GM19238 (cell line): ENCODE measurements around the gene TLCD1.

Experiments
- DNase-seq: peaks from one replicate; pipeline ENCODE4 v3.0.0; 2011; ENCODE audit warnings: low spot score; ENCODE audit not compliant: insufficient read length

TLCD1 gene

DNA sequence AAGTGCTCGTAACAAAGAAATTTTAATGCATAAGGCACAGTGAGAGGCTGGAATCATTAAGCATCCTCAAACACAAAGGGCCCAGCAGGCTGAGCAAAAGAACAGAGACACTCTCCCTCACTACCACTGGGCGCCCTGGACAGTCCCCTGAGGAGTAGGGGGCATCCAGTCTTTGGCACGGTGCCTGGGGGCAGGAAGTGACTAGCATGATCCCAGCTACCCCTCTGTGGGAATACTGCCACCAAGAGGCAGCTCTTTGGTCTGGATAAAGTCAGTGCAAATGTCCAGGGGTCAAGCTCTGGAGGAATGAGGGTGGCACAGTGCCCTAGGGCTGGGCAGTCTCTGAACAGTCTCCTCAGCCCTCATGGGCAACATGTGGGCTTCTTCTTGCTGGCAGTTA is 11.8 kb downstream of the TLCD1 start:
- DNase-seq: no peak

DNA sequence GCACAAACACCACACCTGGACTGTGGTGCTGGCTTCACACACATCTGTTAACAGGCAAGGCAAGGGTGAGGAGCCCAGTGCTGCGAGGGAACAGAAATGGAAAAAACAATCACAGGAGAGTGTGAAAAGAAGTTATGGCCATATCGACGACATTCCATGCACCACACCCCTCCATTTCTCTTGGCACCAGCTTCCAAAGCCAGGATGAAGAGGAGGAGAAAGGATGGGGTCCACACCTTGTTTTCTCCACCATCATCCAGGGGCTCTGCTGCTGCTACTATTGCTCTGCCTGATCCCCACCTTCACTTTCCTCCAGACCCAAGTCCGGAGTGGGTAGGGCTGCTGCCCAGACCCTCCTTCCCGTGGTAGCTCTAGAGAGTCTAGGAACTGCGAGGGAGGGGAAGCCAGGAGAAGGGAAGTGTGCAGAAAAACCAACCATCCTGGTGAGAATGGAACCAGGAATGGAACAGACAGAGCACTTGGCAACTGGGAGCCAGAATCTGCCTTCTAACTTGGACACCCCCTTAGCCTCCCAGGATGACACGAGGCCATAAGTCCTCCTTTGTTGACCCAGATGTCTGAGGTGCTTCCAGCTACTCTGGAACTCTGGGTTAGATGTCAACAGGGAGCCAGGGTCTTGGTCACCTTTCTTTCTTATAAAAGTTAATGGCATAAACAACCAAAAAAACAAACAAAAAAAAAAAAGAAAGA is 13.2 kb downstream of the TLCD1 start:
- no peak for DNase-seq

DNA sequence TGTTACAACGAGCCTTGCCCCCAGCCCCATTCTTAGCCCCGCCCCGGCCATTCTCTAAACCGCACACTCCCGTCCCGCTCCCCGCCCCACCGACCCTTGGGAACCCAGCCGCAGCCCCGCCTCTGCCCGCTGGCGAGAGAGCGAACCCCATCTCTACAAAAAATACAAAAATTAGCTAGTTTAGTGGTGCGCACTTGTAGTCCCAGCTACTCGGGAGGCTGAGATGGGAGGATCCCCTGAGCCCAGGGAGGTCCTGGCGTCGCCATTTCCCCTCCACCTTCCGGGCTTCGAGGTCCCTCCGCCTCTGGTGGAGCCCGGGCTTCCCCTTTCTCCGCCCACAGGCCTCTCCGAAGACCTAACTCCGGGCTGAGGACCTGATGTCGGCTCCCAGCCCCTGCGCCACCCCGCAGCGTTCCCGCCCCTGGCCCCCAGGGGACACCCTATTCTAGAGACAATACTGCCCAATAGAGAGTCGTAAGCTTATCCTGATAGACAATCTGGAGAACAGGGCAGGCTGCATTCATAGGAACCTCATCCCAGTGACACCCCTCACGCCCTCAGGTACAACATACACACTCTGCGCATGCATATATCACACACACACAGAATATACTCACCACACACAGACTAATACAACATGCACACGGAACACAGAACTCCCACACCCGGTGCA is 13.9 kb downstream of the TLCD1 start:
- DNase-seq: peak; percentile 75

DNA sequence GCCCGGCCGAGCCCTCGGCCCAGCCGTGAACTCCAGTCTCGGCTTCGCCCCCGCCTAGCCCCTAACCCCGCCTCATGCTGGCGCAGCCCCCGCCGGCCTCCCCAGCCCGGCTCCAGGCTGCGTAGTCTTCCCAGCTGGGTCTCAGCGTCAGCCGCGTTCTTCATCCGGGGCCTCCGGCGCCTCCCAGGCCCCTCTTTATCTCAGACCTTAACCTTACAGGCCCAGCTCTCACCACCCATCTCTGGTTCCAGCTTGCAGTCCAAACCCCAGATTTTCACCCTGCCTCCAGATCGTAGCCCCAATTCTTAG is 14.4 kb downstream of the TLCD1 start, which contains the start of gene PROCA1:
Gene PROCA1 (minus strand): TSS at position 166 of the 309 bp plus-strand sequence. CDS start 228 bp downstream, outside the sequence.
- DNase-seq: no peak

DNA sequence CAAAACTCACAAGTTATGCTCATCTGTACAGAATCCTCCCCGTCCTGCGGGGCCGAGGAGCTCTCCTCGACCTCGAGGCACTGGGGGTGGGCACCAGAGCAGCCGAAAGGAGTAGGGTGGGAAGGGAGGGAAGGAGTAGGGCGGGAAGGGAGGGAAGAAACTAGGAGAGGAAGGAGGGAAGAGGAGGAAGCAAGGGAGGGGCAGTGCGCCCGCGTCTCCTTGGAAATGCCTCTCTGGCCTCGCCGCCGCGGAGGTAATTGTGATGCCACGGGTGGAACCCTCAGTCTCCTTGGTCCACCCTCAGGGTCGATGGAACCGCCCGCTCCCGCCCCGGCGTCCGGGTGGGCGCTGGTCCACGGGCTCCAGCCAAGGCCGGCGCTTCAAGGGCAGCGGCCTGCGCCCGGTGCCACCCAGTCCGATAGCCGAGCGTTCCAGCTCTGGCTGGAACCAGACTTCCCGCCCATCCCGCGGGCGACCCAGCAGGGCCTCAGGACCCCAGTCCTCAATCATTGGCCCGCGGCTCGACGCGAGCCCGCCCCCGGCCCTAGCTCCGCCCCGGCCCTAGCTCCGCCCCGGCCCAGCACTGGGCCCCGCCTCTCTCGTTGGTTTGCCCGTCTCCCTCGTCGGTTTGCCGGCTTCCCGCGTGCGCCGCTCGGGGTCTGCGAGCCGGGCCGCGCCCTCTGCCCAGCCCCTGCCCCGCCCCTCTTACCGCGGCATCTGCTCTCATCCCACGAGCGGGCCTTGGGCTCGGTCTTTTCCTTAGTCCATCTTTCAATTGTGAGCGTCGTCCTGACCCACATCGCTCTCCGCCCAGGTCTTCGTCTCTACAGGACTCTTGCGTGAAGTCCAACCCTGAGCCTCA is 14.9 kb downstream of the TLCD1 start:
- peak; percentile 93 for DNase-seq

DNA sequence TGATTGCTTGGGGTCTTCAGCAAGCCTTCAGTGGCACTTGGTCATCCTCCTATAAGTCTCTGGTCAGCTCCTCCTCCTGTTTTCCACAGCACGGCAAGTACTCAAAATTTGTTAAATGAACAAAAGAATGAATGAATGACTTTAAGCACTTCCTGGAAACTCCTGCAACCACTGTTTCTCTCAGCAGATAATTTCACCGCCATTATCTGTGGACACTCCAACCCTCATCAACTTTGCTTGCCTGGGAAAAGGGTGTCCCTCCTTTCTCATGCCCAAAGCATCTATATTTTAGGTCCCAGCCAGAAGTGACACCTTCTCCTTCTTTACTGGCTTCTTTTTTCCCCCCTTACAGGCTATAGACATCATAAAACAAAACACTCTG is 18.7 kb downstream of the TLCD1 start:
- no peak for DNase-seq

DNA sequence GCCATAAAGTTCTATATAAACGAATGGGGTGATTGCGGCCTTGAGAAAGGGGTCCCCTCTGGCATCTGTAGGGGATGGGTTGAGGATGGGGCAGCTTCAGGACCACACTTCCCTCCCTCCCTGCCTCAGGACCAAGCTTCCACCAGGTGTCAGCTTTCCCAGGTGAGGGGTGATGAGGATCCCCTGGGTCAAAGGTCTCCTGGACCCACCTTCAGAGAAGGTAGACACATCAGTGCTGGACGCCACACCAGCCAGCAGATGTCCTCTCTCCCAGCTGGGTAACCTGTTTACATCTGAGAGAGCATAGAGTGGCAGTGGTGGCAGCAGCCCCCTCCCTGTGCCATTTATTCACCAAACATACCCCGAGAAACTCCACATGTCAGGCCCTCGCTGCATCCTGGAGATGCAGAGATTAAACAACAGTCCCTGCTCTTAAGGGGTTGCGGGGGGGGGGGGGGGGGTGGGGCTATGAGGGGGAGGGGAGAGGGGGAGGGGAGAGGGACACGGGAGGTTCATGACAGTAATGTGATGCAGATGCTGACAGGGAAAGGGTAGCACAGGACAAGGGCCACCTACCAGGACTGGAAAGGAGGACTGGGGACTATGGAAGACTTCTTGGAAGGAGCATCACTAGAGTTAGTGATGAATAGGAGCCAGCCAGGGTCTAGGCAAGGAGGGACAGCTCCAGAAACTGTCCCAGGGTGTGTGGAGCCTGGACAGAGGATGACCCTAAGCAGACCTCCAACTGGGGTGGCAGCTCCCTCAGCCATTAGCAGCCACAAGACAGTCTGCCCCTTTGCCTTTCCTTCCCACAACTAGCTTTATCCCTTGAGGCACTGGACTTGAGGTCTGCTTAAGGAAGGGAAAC is 19.3 kb downstream of the TLCD1 start:
- DNase-seq: no peak

DNA sequence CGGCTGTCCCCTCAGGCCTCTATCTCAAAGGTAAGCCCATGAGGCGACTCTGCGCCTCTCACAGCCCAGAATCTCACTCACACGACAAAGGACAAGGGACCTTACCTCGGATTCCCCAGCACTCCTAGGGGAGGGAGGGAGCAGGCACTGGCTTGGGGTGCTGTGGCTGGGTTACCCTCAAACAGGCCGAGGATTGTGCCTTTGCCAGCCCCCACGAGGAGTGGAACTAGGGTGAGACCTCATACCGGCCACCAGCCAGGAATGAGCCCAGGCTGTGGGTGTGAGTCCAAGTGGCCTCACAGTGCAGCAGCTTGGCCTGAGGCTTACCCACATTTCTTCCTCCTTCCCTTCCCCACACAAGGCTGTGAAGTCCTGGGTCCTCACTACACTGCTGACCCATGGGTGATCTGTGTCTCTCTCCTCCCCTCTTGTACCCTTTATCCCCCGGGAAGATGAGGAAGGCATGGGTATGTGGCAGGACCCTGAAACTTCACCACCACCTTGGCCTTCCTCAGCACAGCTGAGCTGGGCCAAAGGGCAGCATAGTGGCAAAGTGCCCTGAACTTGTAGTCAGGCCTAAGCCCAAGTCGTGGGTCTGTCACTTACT is 20.2 kb downstream of the TLCD1 start:
- DNase-seq: no peak

DNA sequence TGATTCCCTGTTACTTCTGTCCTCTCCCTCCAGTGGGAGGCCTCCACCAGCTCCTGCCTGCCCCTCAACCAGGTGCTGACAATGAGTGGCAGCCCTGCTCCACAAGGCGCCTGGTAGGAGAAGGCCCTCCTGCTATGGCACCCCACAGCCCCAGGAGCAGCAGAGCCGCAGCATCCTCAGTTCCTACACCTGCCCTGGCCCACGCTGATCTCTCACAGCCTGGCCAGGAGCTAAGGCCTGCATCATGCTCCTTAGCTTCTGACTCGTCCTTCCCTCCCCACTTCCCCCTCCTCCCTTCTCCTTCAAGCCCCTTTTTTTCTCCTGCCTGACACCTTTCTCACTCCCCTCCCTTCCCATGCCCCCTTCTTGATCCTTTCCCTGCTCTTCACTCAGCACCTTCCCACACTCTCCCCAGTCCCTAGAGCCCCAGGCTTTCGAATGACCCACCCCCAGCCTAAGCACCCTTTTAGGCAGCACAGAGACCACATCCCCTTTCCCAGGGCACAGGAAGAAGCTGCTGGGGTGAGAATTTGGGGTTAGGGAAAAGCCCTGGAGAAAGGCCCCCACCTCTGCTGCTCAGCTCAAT is 20.9 kb downstream of the TLCD1 start:
- no peak for DNase-seq

DNA sequence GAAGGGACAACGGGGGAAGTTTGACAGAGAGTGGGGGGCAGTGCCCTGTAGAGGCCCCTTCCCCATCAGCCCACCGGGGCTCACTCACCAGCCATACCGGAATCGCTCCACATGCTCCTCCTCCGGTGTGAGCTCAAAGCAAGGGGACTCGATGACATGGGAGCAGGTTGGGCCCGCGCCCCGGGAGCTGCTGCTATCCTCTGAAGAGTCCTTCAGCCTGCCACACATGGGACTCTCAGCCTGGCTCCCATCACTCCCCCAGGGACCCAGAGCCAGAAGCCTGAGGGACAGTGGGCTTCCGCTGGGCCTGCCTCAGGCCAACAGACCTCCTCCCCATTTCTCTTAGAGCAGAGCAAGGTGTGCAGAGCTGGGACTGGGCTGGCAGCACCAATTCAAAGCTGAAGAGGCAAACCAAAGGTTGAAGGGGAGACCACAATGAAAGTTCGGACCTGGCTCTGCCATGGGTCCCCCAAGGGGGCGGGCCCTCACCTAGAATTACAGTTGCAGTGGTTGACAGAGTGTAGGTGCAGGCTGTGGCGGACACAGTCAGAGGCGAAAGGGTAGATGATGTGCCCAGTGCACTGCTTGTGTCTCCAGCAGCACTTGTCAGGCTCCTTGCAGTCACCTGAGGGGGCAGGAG is 21.7 kb downstream of the TLCD1 start:
- DNase-seq: no peak

DNA sequence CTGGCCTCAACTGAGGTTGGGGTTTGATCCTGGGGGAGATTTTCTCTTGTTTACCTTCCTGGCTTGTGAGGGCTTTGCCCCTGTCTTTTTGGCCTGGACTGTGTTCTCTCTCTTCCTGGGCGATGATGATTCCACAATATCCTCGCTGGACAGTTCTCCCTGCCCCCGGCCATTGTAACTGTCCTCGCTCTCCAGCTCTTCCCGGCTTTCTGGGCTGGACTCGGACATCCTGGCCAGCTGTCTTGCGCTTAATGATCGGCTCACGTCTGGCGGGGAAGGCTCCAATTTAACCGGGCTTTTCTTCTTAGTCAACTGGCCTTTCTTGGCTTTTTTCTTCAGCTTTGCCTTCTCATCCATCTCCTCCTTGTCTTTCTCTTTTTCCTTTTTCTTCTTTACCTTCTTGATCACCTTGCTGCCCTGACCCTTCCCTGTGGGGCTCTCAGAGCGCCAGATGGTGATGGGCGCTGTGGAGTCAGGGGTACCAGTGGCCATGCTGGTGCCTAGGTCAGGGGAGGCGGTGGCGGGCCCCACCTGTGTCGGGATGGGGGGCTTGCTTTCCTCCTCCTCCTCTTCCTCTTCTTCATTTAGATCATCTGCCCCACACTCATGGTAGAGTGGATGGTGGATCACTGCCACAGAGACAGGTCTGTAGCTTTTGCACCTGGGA is 22.3 kb downstream of the TLCD1 start:
- no peak for DNase-seq

DNA sequence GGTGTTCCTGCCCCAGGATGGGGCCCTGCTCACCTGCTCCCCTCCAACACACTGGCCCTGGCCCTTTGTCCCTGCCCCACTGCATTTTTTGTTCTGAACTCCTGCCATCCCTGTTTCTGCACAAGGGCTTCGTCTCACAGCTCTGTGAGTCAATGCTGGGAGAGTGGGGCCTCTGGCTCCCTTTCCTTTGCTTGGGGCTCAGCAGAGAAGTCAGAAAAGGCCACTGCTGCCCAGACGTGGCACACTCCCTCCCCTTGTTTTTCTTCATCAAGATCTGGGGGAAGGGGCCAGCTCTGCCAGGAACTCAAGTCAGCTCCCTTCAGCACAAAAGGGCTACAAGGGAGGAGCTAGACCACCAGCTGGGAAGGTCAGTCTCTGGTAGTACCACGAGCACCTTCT is 23.3 kb downstream of the TLCD1 start:
- DNase-seq: no peak

DNA sequence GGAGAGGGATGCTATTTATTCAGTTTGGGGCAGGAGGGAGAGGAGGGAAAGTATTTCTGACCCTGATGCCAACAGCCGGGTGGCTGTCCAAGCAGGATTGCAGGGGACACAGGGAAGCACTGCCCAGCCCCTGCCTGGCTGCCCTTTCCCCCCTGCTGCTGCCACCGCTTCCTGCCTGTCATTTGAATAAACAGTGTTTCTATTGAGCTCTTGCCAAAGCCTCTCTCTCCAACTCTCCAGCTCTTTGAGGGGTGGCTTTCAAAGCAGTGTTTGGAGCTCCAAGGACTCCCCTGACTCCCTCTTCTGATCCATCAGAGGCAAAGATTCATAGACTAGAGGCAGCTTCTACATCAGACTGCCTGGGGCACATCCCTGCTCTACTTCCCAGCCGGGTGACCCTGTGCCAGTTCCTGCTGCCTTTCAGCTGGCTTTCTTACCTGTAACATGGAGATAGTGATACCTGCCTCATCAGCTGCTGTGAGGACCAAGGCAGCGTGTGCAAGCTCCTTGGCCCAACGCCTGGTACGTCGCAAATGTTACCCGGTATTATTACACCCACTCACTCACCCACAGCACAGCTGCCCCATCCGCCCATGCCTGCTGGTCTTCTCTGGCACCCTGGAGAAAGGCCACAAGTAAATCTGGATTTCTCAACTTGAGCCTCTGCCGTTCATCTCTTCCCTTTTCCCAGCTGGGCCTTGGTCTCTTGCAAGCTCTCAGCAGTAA is 23.8 kb downstream of the TLCD1 start:
- DNase-seq: no peak

DNA sequence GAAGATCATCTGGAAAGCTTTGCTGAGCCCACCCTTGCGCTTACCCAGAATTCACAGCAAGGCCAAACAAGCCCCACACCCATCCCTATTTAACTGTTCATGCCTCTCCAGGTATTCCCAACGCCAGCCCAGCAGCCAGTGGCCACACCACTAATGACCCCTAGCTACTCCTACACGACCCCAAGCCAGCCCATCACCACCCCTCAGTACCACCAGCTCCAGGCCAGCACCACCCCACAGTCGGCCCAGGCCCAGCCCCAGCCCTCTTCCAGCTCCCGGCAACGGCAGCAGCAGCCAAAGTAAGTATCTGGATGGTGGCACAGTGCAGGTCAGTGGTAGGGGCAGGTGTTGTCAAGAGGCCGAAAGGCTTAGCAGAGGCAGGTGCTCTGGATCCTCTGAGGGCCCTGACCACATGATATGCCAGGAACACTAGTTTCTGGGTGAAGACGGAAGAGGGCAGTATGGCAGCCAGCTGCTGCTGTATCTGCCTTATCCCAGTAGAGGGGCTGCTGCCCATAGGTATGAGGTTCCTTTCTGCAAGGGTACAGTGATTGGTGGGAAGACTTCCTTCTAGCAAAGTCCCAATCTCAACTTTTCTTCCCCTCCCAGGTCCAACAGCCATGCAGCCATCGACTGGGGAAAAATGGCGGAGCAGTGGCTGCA is 25.1 kb downstream of the TLCD1 start:
- DNase-seq: no peak

DNA sequence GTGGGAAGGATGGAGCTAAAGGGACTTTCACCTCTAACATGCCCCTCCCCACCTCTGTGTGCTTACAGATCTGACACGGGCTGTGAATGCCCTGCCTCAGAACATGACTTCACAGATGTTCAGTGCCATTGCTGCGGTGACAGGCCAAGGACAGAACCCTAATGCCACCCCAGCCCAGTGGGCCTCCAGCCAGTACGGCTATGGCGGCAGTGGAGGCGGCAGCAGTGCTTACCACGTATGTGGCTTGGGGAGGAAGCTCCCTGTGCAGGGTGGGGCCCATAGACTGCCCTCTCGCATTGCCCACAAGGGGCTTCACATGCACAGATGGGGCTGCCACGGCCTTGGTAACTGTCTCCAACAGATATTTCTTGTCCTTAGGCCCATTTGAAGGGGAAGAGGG is 25.8 kb downstream of the TLCD1 start:
- DNase-seq: no peak

DNA sequence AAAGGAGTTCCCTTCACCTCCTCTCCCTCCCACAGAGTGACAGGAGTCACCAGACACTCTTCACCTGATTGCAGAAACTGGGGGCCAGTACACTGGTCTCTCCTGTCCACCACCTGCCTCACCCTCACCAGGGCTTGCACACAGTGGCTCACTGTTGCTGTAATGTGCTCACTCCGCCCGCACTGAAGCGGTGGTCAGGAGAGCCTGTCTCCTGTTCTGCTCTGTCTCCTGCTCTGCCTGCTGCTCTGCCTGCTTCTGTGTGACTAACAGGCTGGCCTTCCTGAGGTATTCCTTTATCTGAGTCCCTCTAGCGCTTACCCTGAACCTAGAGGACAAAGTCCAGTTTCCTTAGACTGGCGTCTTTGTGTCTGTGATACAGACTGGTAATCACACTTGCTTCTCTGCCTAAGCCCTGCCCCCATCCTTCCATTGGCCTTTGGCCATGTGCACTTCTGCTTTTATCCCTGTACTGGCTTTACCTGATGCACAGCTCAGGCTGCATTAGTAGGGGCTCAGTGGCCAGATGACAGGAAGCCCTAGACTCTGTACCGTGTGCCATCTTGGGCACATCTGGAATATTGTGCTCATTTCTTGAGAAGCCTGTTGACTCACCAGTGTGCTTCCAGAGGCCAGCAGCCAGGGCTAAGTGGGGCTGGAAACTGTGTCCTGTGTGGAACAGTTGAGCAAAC is 27.6 kb downstream of the TLCD1 start:
- no peak for DNase-seq

DNA sequence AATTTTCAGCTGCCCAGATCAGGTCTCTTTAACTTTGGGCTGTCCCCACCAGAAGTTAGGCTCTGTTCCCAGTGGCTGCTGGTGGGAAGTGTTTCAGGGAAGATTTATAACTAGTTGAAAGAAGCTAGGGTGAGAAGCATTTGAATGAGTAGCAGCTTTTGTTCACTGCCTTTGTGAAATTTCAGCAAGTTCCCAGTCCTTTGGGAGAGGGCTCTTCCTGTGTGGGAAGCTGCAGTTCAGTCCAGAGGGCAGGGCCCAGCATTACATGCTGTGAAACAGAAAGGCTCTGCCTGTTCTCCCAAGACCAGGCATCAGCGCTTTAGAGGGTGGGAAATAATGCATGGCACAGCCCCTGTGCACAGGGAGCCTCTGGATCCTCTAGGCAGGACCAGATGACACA is 32.2 kb downstream of the TLCD1 start:
- DNase-seq: no peak

DNA sequence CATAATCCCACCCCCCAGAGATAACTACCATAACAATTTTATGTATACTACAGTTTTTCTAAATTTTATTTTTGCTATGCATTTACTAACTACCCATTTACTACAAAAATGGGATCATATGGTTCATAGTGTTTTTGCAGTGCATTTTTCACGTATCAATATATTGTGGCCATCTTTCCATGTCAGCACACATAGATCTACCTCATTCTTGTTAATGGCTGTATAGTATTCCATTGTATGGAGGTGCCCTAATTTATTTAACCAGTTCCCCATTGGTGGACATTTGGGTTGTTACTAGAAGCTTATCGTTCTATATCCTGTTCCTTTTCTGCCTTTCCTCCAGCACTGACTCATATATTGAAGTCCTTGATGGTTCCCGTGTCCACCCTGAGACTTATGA is 37.0 kb downstream of the TLCD1 start:
- no peak for DNase-seq
